Measurements from ENCODE around the gene CHST11. TPM values are rescaled to one million over a fixed set of nuclear protein-coding genes. Genes with fewer than 3 reads are reported as not detected.

The CHST11 gene
- total and polyA plus RNA-seq, 2 of the 4 experiments (the other 2 are of a cell fraction): 1.4 to 2.7 TPM

GRCh38 chr12:104427547-104427938 is 29.2 kb upstream of the CHST11 start:
- H3K23ac ChIP-seq (ENCODE audit: low read depth, low read length): no peak overlapping the region
- no peak overlapping the region for H3K18ac ChIP-seq (ENCODE audit: low read depth, low read length)
- no peaks in the 10 kb centered on the region for H3K79me1 ChIP-seq (ENCODE audit: low read depth in 1 of 2, low read length in 2 of 2)
- no peak overlapping the region for H2AK9ac ChIP-seq (replicated peaks; ENCODE audit: low read depth, low read length, poor library complexity)
- no peak overlapping the region for H3K4me3 ChIP-seq (ENCODE audit: insufficient read depth, low read depth, low read length)
- no peak overlapping the region for H3K14ac ChIP-seq (replicated peaks; ENCODE audit: low read depth, low read length)
- no TSS peak for BruUV-seq (replicated peaks)
- no peaks in the 10 kb centered on the region for H3K9me1 ChIP-seq (ENCODE audit: insufficient read depth, low read length)
- H3K9me3 ChIP-seq (ENCODE audit: control insufficient read depth, insufficient read depth, low read length): no peaks in the 10 kb centered on the region; the same call in 1 of the 2 replicates
- H2AFZ ChIP-seq (replicated peaks; ENCODE audit: low read length, poor library complexity): no peak overlapping the region
- ATAC-seq (ENCODE audit: low read depth) (no peak), DNase-seq (no peak)
- POLR2A ChIA-PET (ENCODE audit: unreplicated experiment): no interaction called here
- H4K8ac ChIP-seq (ENCODE audit: low read depth in 2 of 2, low read length in 2 of 2): no peak overlapping the region
- peaks cover 62% of the 10 kb centered on the region for H3K27me3 ChIP-seq (ENCODE audit: control insufficient read depth, insufficient read depth, low read length)
- no peak overlapping the region for H3K4me2 ChIP-seq (ENCODE audit: low read depth, low read length)
- no peak overlapping the region for H4K91ac ChIP-seq (ENCODE audit: insufficient read depth, low read depth, low read length)
- no peak overlapping the region for H4K5ac ChIP-seq (ENCODE audit: low read depth, low read length)
- H2AK5ac ChIP-seq (ENCODE audit: low read depth, low read length): no peak overlapping the region
- CTCF ChIA-PET: no interaction called here
- no peak overlapping the region for H3K56ac ChIP-seq (ENCODE audit: extremely low read depth, insufficient read depth, low read length)
- peaks cover 2% of the 10 kb centered on the region; the same call in 1 of the 2 replicates for H3K4me1 ChIP-seq (ENCODE audit: control insufficient read depth, insufficient read depth, low read length)
- no peak overlapping the region for H2BK15ac ChIP-seq (ENCODE audit: low read depth, low read length)
- no peak overlapping the region for H3K4ac ChIP-seq (ENCODE audit: low read depth, low read length)
- no peak overlapping the region for H2BK120ac ChIP-seq (ENCODE audit: low read depth, low read length)
- H3K36me3 ChIP-seq (ENCODE audit: control insufficient read depth, insufficient read depth, low read length): no peaks in the 10 kb centered on the region
- intact Hi-C loops (cut with micrococcal nuclease): no loop called here
- no peaks in the 10 kb centered on the region for H4K20me1 ChIP-seq (ENCODE audit: insufficient read depth, low read length)
- WGBS, 2 experiments (ENCODE audit: extremely low coverage in 2 of 2, insufficient read length in 1 of 2): no CpG with 5 or more reads among the region's 1 CpG
- in situ Hi-C loops (cut with MboI; ENCODE audit: low sequenced_read_pairs): no loop called here
- TF ChIP-seq MAZ (IDR thresholded peaks at IDR 0.05; ENCODE audit: borderline replicate concordance, low read depth, low read length) (no peak), CEBPB (IDR thresholded peaks at IDR 0.05; ENCODE audit: low read depth, low read length) (no peak), SMC3 (IDR thresholded peaks at IDR 0.05; ENCODE audit: low read depth, low read length) (no peak), MXI1 (IDR thresholded peaks at IDR 0.05; ENCODE audit: borderline replicate concordance, low read depth, low read length) (no peak), MAFK (IDR thresholded peaks at IDR 0.05; ENCODE audit: low read depth, low read length) (no peak), RAD21 (IDR thresholded peaks at IDR 0.05; ENCODE audit: low read length) (no peak), FOS (IDR thresholded peaks at IDR 0.05; ENCODE audit: low read depth, low read length) (no peak), RCOR1 (IDR thresholded peaks at IDR 0.05; ENCODE audit: insufficient replicate concordance, low read length) (no peak), ELK1 (IDR thresholded peaks at IDR 0.05; ENCODE audit: borderline replicate concordance, low read depth, low read length) (no peak), NFE2L2 (IDR thresholded peaks at IDR 0.05; ENCODE audit: low read depth, low read length) (no peak)
- TF ChIP-seq, protein P1, sequence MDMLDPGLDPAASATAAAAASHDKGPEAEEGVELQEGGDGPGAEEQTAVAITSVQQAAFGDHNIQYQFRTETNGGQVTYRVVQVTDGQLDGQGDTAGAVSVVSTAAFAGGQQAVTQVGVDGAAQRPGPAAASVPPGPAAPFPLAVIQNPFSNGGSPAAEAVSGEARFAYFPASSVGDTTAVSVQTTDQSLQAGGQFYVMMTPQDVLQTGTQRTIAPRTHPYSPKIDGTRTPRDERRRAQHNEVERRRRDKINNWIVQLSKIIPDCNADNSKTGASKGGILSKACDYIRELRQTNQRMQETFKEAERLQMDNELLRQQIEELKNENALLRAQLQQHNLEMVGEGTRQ (IDR thresholded peaks at IDR 0.05; ENCODE audit: low read depth, low read length): no peak
- H2BK20ac ChIP-seq (ENCODE audit: low read depth, low read length): no peak overlapping the region
- H3K9ac ChIP-seq (ENCODE audit: low read depth, low read length): no peak overlapping the region
- dilution Hi-C loops (cut with HindIII; ENCODE audit: low sequenced_read_pairs, unreplicated experiment): no loop called here
- no peak overlapping the region for H2BK5ac ChIP-seq (ENCODE audit: low read depth, low read length, poor library complexity, severe bottlenecking)
- no peak overlapping the region for H3K27ac ChIP-seq (ENCODE audit: insufficient read depth, low read length)
